Hematopoietic multipotent progenitor cell treated with erythropoietin and hydrocortisone succinate and interleukin-3 and kit ligand, for 4 days (in vitro differentiated cells): Measurements from ENCODE around the gene FBXO28.

ENCODE experiments used
- DNase-seq: peaks from one replicate; pipeline ENCODE4 v3.0.0-alpha.2; 2015

FBXO28 gene

DNA sequence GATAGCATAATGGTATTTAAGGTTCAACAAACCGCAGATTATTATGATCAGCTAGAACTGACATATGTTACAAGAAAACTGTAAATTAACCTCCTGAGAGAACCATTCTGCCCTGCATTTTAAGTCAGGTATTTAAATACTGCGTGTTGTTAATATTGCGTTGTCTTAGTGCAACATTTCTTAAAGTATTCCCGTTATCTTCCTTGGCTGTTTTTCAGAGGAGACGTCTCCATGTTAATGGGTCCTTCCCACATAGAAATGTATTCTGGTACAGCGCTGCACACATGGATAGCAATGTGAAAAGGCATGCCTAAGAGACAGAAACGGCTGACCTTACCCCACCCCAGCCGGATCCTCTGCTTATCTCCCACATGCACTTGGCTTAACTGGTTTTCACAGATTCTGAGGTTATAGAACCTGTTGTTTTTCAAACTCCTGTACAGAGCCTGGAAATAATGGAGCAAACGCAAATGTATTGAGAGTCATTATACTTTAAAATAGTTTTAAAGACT is 46.3 kb downstream of the FBXO28 start:
- DNase-seq, result peak; percentile 91

DNA sequence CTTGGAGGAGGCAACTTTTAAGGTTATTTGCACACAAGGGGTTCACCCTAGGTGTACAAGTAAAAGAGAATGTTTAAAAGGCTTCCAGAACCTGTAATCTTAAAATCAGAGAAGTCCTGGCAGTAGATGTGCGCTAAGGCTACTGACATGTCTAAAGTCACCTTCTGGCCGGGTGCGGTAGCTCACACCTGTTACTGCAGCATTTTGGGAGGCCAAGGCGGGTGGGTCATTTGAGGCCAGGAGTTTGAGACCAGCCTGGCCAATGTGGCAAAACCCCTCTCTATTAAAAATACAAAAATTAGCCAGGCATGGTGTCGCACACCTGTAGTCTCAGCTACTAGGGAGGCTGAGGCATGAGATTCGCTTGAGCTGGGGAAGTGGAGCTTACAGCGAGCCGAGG is 48.9 kb downstream of the FBXO28 start:
- no peak for DNase-seq

DNA sequence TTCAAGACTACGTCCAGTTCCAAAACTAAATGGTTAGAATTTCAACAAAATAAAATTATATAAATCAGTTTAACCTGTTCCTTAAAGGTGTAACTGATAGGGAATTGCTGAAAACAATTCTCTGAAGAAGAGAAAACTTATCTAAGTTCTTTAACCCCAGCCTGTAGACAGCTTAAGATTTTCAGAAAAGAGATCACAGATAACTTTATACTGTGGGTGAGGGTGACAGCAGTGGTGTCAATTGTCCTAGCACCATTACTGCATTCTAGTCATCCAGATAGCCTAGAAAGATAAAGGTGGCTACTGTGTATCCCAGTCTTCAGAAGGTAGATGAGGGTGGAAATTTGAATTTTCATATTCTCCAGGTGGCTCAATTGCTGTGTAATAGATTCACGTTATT is 49.4 kb downstream of the FBXO28 start:
- no peak for DNase-seq

DNA sequence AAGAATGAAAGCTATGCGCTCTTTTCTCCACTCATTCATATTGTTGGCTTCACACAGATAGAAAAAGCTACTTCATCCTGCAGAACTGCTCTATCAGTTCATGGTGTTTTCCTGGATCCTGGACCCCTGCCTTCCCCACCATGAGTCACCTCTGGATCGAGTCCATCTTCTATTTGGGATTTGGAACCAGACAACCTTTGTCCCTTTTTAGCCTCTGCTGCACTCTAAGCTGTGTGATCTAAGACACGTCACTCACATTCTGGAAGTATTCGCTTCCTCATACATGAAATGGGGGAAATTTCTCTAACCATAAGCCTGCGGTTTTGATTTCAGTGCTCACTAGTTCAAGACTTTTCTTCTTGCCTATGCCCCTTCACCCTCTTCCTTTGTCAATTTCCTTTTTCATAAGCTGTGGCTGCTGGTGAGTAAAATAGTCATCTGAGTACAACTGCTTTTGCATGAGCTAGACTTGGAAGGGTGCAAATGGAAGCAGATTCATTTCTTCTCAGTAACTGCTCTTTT is 55.0 kb downstream of the FBXO28 start:
- peak; percentile 84 for DNase-seq

GRCh38 chr1:224169718-224170270 is 55.9 kb downstream of the FBXO28 start:
- DNase-seq, result no peak

DNA sequence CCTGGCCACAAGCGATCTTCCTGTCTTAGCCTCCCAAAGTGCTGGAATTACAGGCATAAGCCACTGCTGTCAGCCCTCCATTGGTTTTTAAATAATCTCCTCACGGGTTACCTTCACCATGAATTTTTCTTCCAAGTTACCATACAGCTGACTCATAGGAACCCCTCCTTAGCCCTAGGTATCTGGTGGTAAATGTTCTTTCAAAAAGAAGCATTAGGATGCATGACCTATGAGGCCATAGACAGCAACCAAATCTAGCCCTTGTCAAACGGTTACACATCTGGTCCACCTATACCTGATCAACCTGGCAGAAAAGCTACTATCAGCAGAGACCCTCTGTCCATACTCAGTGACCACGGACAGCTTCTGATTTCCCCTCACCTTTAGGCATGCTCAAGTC is 56.4 kb downstream of the FBXO28 start:
- no peak for DNase-seq

- peak; percentile 73 for DNase-seq
These were observed 57.0 kb downstream of the FBXO28 start for GRCh38 chr1:224170748-224171478.

DNA sequence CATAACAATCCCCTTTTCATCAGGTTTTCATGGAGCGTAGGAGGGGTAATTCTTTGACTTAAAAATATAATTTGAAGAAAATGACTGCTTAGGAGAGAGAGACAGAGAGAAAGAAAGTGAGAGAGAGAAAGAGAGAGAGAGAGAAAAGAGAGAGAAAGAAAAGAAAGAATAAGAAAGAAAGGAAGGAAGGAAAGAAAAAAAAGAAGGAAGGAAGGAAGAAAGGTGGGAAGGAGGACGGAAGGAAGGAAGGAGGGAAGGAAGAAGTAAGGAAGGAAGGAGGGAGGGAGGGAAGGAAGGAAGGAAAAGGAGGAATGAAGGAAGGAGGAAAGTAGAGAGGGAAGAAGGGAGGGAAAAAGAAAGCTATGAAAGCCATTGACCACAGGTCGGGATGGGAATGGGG is 58.3 kb downstream of the FBXO28 start:
- DNase-seq, result no peak

DNA sequence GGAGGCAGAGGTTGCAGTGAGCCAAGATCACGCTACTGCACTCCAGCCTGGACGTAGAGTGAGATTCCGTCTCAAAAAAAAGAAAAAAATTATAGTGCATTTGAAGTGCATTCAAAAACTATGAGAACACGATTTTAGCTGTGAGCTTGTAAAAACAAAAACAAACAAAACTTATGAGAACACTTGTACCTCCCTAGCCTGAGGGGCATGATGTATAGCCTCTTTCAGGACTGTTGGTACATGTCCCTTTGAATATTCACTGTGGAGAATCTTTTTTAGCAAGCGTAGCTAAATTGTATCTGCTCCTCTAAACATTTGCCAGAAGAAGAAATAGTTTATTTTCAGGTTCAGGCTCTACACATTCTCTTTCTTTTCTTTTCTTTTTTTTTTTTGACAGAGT is 59.6 kb downstream of the FBXO28 start:
- DNase-seq, result no peak

DNA sequence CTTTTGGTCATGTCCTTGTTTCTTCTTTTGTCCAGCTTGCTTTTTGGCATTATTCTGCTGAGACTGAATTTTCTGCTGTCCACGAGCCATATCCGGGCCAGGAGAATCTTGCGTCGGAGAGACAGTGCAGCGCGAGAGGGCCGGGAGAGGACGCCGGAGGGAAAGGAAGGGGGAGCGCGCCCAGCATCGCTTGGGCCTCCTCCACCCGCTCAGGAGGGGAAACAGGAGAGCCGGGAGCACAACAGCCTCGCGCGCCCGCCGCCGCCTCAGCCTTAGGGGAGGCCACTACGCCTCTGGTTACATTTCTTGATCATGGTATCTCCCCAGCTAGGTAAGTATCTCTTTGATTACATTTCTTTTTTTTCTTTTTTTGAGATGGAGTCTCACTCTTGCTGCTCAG is 61.7 kb downstream of the FBXO28 start:
- peak; percentile 25 for DNase-seq

DNA sequence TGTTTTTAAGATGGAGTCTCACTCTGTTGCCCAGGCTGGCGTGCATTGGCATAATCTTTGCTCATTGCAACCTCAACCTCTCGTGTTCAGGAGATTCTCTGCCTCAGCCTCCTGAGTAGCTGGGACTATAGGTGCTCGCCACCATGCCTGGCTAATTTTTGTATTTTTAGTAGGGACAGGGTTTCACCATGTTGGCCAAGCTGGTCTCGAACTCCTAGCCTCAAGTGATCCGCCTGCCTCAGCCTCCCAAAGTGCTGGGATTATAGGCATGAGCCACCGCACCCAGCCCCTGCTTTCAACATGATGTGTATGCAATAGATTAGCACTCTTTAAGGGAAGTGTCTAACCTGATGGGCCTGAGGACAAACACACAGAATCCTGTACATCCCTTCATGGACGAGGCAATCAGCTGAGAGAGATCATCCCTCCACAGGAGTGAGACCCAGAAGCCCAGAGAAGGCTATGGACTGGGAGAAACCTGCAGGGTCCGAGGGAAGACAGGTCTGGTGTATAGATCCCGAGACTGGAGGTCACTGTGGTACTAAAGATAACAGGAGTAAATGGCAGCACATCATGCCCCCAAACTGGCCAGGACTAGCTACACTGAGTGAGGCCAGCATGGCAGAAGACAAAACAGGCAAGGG is 63.6 kb downstream of the FBXO28 start:
- DNase-seq, result no peak

GRCh38 chr1:224178894-224179293 is 65.0 kb downstream of the FBXO28 start:
- DNase-seq, result no peak

- no peak for DNase-seq
These were observed 67.0 kb downstream of the FBXO28 start for GRCh38 chr1:224180783-224181452.

DNA sequence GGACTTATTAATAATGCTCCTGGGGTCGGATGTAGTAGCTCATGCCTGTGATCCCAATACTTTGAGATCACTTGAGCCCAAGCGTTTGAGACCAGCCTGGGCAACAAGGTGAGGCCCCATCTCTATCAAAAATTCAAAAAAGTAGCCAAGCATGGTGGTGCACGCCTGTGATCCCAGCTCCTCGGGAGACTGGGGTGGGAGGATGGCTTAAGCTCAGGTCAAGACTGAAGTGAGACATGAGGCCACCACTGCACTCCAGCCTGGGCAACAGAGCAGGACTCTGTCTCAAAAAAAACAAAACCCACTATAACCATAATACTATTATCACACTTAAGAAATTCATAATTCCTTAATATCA is 67.5 kb downstream of the FBXO28 start:
- no peak for DNase-seq

DNA sequence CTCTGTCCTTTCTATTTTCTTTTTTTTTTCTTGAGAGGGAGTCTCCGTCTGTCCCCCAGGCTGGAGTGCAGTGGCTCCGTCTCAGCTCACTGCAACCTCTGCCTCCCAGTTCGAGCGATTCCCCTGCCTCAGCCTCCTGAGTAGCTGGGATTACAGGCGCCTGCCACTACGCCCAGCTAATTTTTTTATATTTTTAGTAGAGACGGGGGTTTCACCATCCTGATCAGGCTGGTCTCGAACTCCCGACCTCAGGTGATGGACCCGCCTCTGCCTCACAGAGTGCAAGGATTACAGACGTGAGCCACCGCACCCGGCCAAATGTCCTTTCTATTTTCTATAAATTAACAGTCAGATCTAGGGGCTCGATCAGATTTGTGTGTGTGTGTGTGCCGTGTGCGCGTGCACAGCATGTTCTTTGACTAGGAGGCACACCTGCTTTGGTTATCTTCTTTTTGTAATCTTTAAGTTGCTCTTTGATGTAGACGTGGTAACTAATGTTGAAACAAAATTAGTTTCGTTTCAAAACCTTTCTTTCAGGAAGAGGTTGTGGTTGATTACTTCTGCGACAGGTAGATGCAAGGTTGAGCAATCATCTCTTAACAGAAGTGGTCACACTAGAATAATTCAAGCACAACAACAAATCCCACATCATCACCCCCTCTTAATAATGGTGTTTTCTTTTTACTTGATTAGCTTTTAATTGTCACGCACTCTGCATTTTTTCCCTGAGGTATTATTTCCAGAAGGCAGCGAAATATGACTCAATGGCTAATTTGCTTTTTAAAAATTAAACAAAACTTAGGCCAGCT is 68.3 kb downstream of the FBXO28 start:
- DNase-seq, result peak; percentile 49

DNA sequence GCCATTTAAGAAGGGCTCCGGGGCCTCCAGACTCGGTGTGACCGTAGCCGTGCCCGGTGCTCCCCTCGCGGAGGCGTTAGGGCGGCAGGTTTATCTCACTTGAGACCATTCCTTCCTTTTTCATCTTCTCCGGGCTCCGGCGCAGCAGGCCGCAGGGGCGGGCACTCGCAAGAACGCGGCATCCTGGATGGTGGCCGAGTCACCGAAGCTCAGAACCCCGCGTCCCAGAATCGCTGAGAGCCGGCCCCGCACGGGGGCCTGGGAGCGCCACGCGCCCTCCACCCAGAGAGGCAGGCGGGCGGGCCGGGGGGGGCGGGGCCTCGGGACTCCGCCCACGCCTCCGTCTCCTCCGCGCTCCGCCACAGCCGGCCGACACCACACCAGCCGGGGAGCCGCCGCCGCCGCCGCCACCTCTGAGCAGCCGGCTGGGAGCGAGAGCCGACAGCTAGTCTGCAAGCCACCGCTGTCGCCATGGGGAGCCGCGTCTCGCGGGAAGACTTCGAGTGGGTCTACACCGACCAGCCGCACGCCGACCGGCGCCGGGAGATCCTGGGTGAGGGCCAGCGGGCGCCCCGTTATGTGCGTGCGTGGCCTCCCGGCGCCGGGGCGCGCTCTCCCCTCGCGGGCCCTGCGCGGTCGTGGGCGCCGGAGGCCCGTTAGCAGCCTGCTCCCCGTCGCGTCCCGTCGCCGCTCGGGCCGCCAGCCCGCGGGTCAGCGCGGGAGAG is 69.1 kb downstream of the FBXO28 start, which contains the start of gene DEGS1:
Gene DEGS1 (plus strand): TSS at position 375 of the 725 bp plus-strand sequence. CDS start 97 bp downstream, at position 472.
- peak; percentile 93 for DNase-seq

DNA sequence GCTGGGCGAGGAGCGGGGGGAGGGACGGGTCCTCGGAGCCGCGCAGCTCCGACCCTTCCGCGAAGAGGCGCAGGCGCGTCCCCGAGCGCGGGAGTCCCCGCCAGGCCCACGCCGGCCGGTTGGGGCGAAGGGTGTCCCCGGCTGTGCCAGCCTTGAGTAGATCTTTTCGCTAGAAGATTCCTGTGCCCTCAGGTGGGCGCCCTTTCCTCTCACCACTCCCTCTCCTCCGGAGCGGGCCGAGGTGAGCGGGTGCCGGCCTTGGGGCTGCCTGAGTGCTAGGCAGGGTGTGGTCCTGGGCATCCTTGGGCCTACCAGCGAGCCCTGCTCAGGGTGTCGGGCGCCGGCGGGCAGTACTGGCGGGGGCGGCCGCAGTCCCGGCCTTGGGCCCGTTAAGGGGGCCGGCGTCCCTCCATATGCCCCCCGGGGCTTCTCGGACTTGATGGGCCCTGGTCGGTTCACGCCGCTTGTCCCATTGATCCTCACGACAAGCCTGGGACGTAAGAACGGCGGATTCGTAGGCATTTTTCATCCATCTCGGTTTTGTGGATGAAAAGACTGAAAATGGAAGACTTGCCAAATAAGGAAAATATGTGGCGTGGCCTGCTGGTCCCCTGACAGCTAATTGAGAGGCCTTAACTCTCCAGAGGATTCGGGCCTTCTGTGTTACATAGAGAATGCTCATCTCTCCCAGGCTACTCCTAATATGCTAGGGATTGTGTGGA is 69.8 kb downstream of the FBXO28 start:
- DNase-seq, result peak; percentile 87

DNA sequence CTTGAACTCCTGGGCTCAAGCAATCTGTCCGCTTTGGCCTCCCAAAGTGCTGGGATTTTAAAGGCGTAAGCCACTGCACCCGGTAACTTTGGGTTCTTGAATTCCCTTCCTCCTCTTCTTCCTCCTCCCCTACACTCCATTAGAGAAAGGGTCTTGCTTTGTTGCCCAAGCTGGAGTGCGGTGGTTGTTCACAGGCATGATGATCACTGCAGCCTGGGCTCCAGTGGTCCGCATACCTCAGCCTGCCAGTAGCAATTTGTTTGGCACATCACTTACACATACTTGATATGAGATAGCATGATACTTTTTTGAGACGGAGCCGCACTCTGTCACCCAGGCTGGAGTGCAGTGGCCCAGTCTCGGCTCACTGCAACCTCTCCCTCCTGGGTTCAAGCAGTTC is 71.3 kb downstream of the FBXO28 start:
- no peak for DNase-seq

- no peak for DNase-seq
These were observed 74.4 kb downstream of the FBXO28 start for GRCh38 chr1:224188286-224188685.

GRCh38 chr1:224189561-224189960 is 75.7 kb downstream of the FBXO28 start:
- no peak for DNase-seq
